ENCODE data around the gene AP4S1.
"Not testable (repeated sequence)": the region's sequence is repeated elsewhere in the genome, so short reads cannot be mapped to it uniquely, and the experiment has no call there.

The AP4S1 gene

DNA sequence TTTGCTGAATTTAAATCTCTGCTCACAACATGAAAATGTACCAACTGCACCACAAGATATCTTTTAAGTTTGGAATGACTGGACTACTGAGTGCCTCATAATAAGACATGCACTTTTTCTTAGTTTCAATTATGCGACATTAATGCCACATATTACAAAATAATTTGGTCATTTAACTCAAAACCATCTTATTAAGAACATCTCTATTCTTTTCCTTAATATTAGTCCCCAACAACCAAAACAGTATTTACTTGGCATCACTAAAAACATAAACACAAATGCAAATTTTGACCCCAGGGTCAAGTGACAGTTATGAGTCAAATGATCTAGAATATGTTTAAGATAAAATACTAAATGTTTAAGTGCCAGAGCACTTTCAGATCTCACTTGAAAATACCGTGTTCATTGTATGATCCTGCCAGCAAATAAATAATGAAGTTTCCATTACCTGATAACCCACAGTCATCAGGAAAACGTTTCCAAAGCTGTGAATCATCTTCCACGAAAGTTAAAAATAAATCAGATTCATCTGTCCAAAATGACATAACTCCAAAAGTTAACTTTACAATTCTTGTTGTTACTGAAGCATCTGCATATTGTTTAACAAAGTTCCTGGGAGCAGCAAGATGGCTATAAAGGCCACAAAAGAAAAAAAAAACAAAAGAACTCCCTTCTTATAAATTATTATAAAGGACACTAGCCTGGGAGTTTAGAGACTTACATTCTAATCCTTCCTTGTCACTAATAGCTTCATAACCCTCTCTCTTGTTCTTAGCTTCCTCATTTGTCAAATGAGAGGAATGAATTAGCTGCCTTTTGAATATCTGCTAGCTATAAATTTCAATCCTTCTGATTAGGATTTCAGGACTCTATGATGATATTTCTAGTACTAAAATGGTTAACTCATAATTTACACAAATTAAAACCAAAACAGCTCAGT, 30.5 kb upstream of the AP4S1 start:
- peak overlapping the region; percentile 68 for H3K27ac ChIP-seq (ENCODE audit: low read depth, low read length)

GRCh38 chr14:30995689-30996088, 29.8 kb upstream of the AP4S1 start:
- Histone ChIP-seq H3K4me3 (ENCODE audit: low read depth, low read length) (no peak overlapping the region), H3K4me1 (ENCODE audit: control insufficient read depth, insufficient read depth, low read length, unreplicated experiment) (peaks cover 17% of the 10 kb centered on the region), H3K79me2 (ENCODE audit: control insufficient read depth, insufficient read depth, low read length, unreplicated experiment) (peaks cover 84% of the 10 kb centered on the region), H3K27ac (ENCODE audit: low read depth, low read length) (peak overlapping the region; percentile 68; the same call in 1 of the 2 replicates), H3K36me3 (ENCODE audit: insufficient read depth, low read length) (peaks cover 26% of the 10 kb centered on the region), H3K27me3 (ENCODE audit: insufficient read depth, low read length) (no peaks in the 10 kb centered on the region), H2AFZ (ENCODE audit: low read length, unreplicated experiment) (no peak overlapping the region)

More for the DNA sequence above, 30.5 kb upstream of the AP4S1 start:
- Histone ChIP-seq H3K4me1 (ENCODE audit: control insufficient read depth, insufficient read depth, low read length, unreplicated experiment) (peaks cover 17% of the 10 kb centered on the region), H3K79me2 (ENCODE audit: control insufficient read depth, insufficient read depth, low read length, unreplicated experiment) (peaks cover 85% of the 10 kb centered on the region), H3K4me3 (ENCODE audit: low read depth, low read length) (peak overlapping the region; percentile 21; the same call in 1 of the 2 replicates), H2AFZ (ENCODE audit: low read length, unreplicated experiment) (no peak overlapping the region), H3K27me3 (ENCODE audit: insufficient read depth, low read length) (no peaks in the 10 kb centered on the region), H3K36me3 (ENCODE audit: insufficient read depth, low read length) (peaks cover 25% of the 10 kb centered on the region)

DNA sequence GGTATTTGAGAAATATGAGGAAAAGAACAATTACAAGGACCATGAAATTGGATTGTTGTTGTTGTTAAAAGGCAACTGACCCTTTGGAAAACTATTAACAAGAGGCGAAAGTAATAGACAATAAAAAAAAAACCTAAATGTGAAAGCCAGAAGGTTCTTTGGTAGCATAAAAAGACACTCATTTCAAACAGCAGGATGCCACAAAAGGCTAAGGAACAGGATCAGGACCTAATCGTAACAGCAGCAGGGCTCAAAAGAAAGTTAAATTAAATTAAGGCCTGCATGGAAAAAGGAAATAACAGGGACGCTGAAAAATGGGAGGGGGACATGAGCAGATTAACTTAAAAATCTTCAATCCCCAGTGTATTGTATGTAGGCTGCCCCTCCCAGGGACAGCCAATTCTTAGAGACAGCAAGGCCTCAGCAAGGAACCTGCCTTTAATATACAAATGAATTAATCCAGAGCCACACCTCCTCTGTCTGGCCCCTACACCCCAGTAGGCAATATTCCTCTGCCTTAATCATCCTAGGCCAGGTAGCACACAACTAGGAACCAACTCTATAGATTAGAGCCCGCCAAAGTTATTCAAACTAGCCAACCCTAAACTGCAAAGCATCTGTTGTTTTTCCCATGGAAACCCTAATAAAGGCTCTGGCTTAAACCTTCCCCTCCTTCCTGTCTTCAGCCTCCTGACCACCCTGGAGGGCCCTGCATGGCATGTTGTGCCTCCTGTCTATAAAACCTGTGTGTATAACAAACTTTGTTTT, 28.4 kb upstream of the AP4S1 start:
- H3K27me3 ChIP-seq (ENCODE audit: insufficient read depth, low read length): no peaks in the 10 kb centered on the region
- no peak overlapping the region for H3K4me3 ChIP-seq (ENCODE audit: low read depth, low read length)
- peaks cover 86% of the 10 kb centered on the region for H3K79me2 ChIP-seq (ENCODE audit: control insufficient read depth, insufficient read depth, low read length, unreplicated experiment)
- no peak overlapping the region for H2AFZ ChIP-seq (ENCODE audit: low read length, unreplicated experiment)
- H3K4me1 ChIP-seq (ENCODE audit: control insufficient read depth, insufficient read depth, low read length, unreplicated experiment): peaks cover 17% of the 10 kb centered on the region
- H3K36me3 ChIP-seq (ENCODE audit: insufficient read depth, low read length): peaks cover 26% of the 10 kb centered on the region
- H3K27ac ChIP-seq (ENCODE audit: low read depth, low read length): no peak overlapping the region

GRCh38 chr14:30998100-30998706, 27.2 kb upstream of the AP4S1 start:
- H3K79me2 ChIP-seq (ENCODE audit: control insufficient read depth, insufficient read depth, low read length, unreplicated experiment): peaks cover 82% of the 10 kb centered on the region
- H3K36me3 ChIP-seq (ENCODE audit: insufficient read depth, low read length): peaks cover 27% of the 10 kb centered on the region
- H3K4me1 ChIP-seq (ENCODE audit: control insufficient read depth, insufficient read depth, low read length, unreplicated experiment): peaks cover 17% of the 10 kb centered on the region
- no peak overlapping the region for H3K27ac ChIP-seq (ENCODE audit: low read depth, low read length)
- H3K4me3 ChIP-seq (ENCODE audit: low read depth, low read length): no peak overlapping the region
- no peaks in the 10 kb centered on the region for H3K27me3 ChIP-seq (ENCODE audit: insufficient read depth, low read length)
- H2AFZ ChIP-seq (ENCODE audit: low read length, unreplicated experiment): no peak overlapping the region

DNA sequence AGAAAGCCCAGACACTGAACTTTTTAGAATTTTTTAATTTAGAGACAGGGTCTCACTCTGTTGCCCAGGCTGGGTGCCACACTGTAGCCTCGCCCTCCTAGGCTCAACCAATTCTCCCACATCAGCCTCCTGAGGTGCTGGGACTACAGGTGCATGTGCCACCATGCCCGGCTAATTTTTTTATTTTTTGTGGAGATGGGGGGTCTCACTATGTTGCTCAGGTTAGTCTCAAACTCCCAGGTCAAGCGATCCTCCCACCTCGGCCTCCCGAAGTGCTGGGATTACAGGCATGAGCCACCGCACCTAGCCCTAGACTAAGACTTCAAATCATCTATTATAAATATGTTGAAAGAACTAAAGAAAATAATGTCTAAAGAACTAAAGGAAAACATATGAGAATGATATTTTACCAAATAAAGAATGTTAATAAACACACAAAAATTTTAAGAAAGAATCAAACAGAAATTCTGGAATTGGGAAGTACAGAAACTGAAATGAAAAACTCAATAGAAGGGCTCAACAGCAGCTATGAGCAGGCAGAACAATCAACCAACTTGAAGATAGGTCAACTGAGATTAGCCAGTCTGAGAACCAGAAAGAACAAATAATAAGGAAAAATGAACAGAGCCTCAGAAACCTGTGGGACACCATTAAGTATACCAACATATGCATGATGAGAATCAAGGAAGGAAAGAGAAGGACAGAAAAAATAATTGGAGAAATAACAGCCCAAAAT, 26.2 kb upstream of the AP4S1 start:
- H3K4me3 ChIP-seq (ENCODE audit: low read depth, low read length): no peak overlapping the region
- no peak overlapping the region for H2AFZ ChIP-seq (ENCODE audit: low read length, unreplicated experiment)
- H3K27ac ChIP-seq (ENCODE audit: low read depth, low read length): no peak overlapping the region
- H3K79me2 ChIP-seq (ENCODE audit: control insufficient read depth, insufficient read depth, low read length, unreplicated experiment): peaks cover 76% of the 10 kb centered on the region
- H3K27me3 ChIP-seq (ENCODE audit: insufficient read depth, low read length): no peaks in the 10 kb centered on the region
- H3K36me3 ChIP-seq (ENCODE audit: insufficient read depth, low read length): peaks cover 30% of the 10 kb centered on the region
- peaks cover 17% of the 10 kb centered on the region for H3K4me1 ChIP-seq (ENCODE audit: control insufficient read depth, insufficient read depth, low read length, unreplicated experiment)

DNA sequence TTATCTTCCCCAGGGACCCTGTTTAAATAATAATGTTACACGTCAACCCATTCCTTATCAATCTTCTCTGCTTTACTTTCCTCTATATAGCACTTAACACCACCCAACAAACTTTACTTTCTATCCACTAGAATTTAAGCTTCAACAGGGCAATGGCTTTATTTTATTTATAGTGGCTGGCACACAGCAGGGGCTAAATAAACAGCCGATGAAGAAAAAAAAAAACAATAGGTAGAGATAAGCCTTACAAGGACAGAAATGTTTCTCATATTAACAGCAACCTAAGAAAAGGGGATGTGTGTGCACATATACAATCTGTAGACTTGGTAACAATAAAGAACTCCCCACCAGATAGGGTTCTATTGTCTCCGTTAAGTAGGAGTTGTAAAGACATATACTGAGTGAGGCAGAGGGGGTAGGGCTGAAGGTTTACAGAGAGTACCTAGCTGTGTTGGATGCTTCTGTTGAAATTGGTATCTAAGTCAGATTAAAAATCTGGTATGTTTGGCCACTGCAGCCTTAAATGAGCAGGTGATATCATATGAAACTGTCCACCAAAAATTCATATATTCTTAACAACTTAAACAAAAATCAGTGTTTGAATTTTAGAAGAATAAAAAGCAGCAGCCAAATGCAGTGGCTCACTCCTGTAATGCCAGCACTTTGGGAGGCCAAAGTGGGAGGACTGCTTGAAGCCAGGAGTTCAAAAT, 24.7 kb upstream of the AP4S1 start:
- H3K36me3 ChIP-seq (ENCODE audit: insufficient read depth, low read length): peaks cover 33% of the 10 kb centered on the region
- peaks cover 70% of the 10 kb centered on the region for H3K79me2 ChIP-seq (ENCODE audit: control insufficient read depth, insufficient read depth, low read length, unreplicated experiment)
- H3K4me1 ChIP-seq (ENCODE audit: control insufficient read depth, insufficient read depth, low read length, unreplicated experiment): peaks cover 5% of the 10 kb centered on the region
- H3K27ac ChIP-seq (ENCODE audit: low read depth, low read length): no peak overlapping the region
- H3K4me3 ChIP-seq (ENCODE audit: low read depth, low read length): no peak overlapping the region
- no peaks in the 10 kb centered on the region for H3K27me3 ChIP-seq (ENCODE audit: insufficient read depth, low read length)
- H2AFZ ChIP-seq (ENCODE audit: low read length, unreplicated experiment): no peak overlapping the region

- Histone ChIP-seq H3K27ac (ENCODE audit: low read depth, low read length) (no peak overlapping the region), H2AFZ (ENCODE audit: low read length, unreplicated experiment) (no peak overlapping the region), H3K4me3 (ENCODE audit: low read depth, low read length) (no peak overlapping the region), H3K79me2 (ENCODE audit: control insufficient read depth, insufficient read depth, low read length, unreplicated experiment) (peaks cover 64% of the 10 kb centered on the region), H3K4me1 (ENCODE audit: control insufficient read depth, insufficient read depth, low read length, unreplicated experiment) (no peaks in the 10 kb centered on the region), H3K27me3 (ENCODE audit: insufficient read depth, low read length) (no peaks in the 10 kb centered on the region), H3K36me3 (ENCODE audit: insufficient read depth, low read length) (peaks cover 33% of the 10 kb centered on the region)
Observed at GRCh38 chr14:31001339-31001658, 24.1 kb upstream of the AP4S1 start.

DNA sequence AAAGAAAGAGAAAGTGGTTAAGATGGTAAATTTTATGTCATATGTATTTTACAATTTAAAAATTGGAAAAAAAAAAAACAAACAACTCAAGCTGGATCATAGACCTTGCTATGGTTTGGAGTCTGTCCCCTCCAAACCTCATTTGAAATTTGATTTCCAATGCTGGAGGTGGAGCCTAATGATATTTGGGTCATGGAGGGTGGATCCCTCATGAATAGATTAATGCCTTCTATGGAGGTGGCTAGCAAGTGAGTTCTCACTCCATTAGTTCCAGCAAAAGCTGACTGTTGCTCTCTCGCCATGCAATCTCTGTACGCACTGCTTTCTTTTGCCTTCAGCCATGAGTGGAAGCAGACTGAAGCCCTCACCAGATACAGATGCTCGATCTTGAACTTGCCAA, 22.2 kb upstream of the AP4S1 start:
- H3K36me3 ChIP-seq (ENCODE audit: insufficient read depth, low read length): peaks cover 24% of the 10 kb centered on the region
- H3K4me1 ChIP-seq (ENCODE audit: control insufficient read depth, insufficient read depth, low read length, unreplicated experiment): no peaks in the 10 kb centered on the region
- no peak overlapping the region for H2AFZ ChIP-seq (ENCODE audit: low read length, unreplicated experiment)
- H3K27me3 ChIP-seq (ENCODE audit: insufficient read depth, low read length): no peaks in the 10 kb centered on the region
- no peak overlapping the region for H3K4me3 ChIP-seq (ENCODE audit: low read depth, low read length)
- H3K79me2 ChIP-seq (ENCODE audit: control insufficient read depth, insufficient read depth, low read length, unreplicated experiment): peaks cover 61% of the 10 kb centered on the region
- H3K27ac ChIP-seq (ENCODE audit: low read depth, low read length): no peak overlapping the region

DNA sequence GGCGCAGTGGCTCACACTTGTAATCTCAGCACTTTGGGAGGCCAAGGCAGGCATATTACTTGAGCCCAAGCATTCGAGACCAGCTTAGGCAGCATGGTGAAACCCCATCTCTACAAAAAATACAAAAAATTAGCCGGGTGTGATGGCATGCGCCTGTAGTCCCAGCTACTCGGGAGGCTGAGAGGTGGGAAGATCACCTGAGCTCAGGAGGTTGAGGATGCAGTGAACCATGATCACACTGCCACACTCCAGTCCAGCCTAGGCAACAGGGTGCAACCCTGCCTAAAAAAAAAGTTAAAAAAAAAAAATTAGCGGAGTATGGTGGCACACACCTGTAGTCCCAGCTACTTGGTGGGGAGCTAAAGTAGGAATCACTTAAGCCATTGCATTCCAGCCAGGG, 21.4 kb upstream of the AP4S1 start:
- H3K36me3 ChIP-seq (ENCODE audit: insufficient read depth, low read length): peaks cover 18% of the 10 kb centered on the region

GRCh38 chr14:31006703-31007102, 18.7 kb upstream of the AP4S1 start:
- no peak overlapping the region for H2AFZ ChIP-seq (ENCODE audit: low read length, unreplicated experiment)
- no peaks in the 10 kb centered on the region for H3K27me3 ChIP-seq (ENCODE audit: insufficient read depth, low read length)
- H3K36me3 ChIP-seq (ENCODE audit: insufficient read depth, low read length): peaks cover 10% of the 10 kb centered on the region
- peaks cover 48% of the 10 kb centered on the region for H3K79me2 ChIP-seq (ENCODE audit: control insufficient read depth, insufficient read depth, low read length, unreplicated experiment)
- no peak overlapping the region for H3K27ac ChIP-seq (ENCODE audit: low read depth, low read length)
- H3K4me3 ChIP-seq (ENCODE audit: low read depth, low read length): no peak overlapping the region
- no peaks in the 10 kb centered on the region for H3K4me1 ChIP-seq (ENCODE audit: control insufficient read depth, insufficient read depth, low read length, unreplicated experiment)

More for the DNA sequence above, 21.4 kb upstream of the AP4S1 start:
- H2AFZ ChIP-seq (ENCODE audit: low read length, unreplicated experiment); H3K27me3 ChIP-seq (ENCODE audit: insufficient read depth, low read length); H3K27ac ChIP-seq (ENCODE audit: low read depth, low read length); H3K4me3 ChIP-seq (ENCODE audit: low read depth, low read length); H3K4me1 ChIP-seq (ENCODE audit: control insufficient read depth, insufficient read depth, low read length, unreplicated experiment): not testable (repeated sequence)
- H3K79me2 ChIP-seq (ENCODE audit: control insufficient read depth, insufficient read depth, low read length, unreplicated experiment): peaks cover 58% of the 10 kb centered on the region
